Sigmoid colon (tissue), 7 donors: ENCODE data around the gene NXPH4. TPM values are rescaled to one million over a fixed set of nuclear protein-coding genes. Genes with fewer than 3 reads are reported as not detected.

Experiments used
- DNase-seq: peaks from one replicate; pipeline ENCODE4 v3.0.0-alpha.2; 2019
- H3K27ac ChIP-seq, 4 donors: fragments of 200-600 bp; sonication (generic); one replicate each; pipeline ENCODE4 v1.5.1; 2016 to 2019; ENCODE audit warnings: mild to moderate bottlenecking in 1 of 4
- H3K27me3 ChIP-seq, 3 donors: fragments of 200-600 bp; sonication (generic); one replicate each; pipeline ENCODE4 v1.5.1; 2019; ENCODE audit warnings: mild to moderate bottlenecking in 1 of 3
- H3K36me3 ChIP-seq, 4 donors: fragments of 200-600 bp; sonication (generic); one replicate each; pipeline ENCODE4 v1.5.1; 2016 to 2019
- H3K4me1 ChIP-seq, 4 donors: fragments of 200-600 bp; sonication (generic); one replicate each; pipeline ENCODE4 v1.5.1; 2017 to 2019
- H3K4me3 ChIP-seq, 4 donors: fragments of 200-600 bp; sonication (generic); one replicate each; pipeline ENCODE4 v1.5.1; 2017 to 2019; ENCODE audit warnings: mild to moderate bottlenecking in 2 of 4, moderate library complexity in 1 of 4
- H3K9me3 ChIP-seq, 4 donors: fragments of 200-600 bp in 3 of 4; sonication (generic) in 3 of 4; one replicate each; pipeline versions ENCODE4 v1.5.1 to v1.6.1; 2013 to 2019
- CTCF ChIP-seq, 4 experiments: fragments of 450-650 bp in 3 of 4; fragments of 200-600 bp in 1 of 4; IDR thresholded peaks; one replicate each; pipeline ENCODE4 v1.5.1; 2016 to 2019; ENCODE audit warnings: antibody characterized with exemption in 4 of 4, mild to moderate bottlenecking in 3 of 4, moderate library complexity in 2 of 4
- EP300 ChIP-seq, 4 donors: sonication (generic); formaldehyde crosslinking; IDR thresholded peaks; one replicate each; pipeline ENCODE4 v1.6.1; 2017; ENCODE audit warnings: antibody characterized with exemption in 4 of 4
- POLR2A ChIP-seq, 2 donors: fragments of 450-650 bp; IDR thresholded peaks; one replicate each; pipeline ENCODE4 v1.6.1; 2016; ENCODE audit warnings: antibody characterized with exemption in 2 of 2, mild to moderate bottlenecking in 2 of 2, moderate library complexity in 2 of 2
- POLR2AphosphoS5 ChIP-seq, 4 donors: sonication (generic); formaldehyde crosslinking; IDR thresholded peaks; one replicate each; pipeline ENCODE4 v1.6.1; 2017; ENCODE audit warnings: antibody characterized with exemption in 4 of 4
- WGBS, 2 donors: extraction: QIAGEN DNeasy Blood & Tissue Kit; methylation state at CpG; one replicate each; pipeline ENCODE4 v1.1.7; 2013; 5-methylcytosine and 5-hydroxymethylcytosine counted together
- intact Hi-C: fragments of 100-400 bp; cut with DNase I; formaldehyde crosslinking; loops from one replicate; pipeline ENCODE4 v1.15.1; 2023
- polyA plus RNA-seq, 3 donors: library from polyadenylated mRNA; stranded (reverse); fragments of 200-250 nt; gene quantifications; one replicate each; pipeline ENCODE4 v1.2.3, GENCODE V29; 2013
- total RNA-seq, 4 donors: library from RNA; depleted of rRNA; stranded (reverse); fragments of >200 nt; gene quantifications; one replicate each; pipeline ENCODE4 v1.1.0, GENCODE V29; 2016
- donor health status: healthy with polysubstance abuse.
- donor health status: Bipolar disorder and iron deficiency.
- donor health status: healthy.

The NXPH4 gene
- total and polyA plus RNA-seq, 7 donors, result 0.13 TPM; not detected in 6

DNA sequence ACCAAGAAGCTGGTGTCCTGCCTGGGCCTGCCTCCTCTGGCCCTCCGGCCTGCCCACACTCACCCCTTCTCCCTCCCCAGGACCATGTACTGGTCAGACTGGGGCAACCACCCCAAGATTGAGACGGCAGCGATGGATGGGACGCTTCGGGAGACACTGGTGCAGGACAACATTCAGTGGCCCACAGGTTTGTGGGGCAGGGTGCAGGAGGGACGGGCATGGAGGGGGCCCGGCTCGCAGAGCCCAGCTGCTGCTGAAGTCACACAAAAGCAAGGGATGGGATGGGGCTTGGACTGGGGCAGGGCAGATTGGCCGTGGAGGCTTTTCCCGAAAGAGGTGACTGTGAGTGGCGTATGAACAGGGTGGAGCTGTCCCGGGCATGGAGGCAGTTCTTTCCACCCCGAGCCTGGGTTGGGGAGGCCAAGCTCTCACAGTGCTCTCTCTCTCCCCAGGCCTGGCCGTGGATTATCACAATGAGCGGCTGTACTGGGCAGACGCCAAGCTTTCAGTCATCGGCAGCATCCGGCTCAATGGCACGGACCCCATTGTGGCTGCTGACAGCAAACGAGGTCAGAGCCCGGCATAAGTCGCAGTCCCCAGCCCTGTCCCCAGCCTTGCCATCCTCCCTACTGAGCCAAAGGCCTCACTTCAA is 7.8 kb upstream of the NXPH4 start:
- WGBS, 2 donors, result 84 to 88% methylated on average over 22 of the region's 22 CpGs
- Histone ChIP-seq H3K4me3 (no peak overlapping the region), H3K36me3 (peaks cover 32 to 90% (median 61%) of the 10 kb centered on the region in 4 donors), H3K4me1 (peaks cover 0 to 5% (median 4%) of the 10 kb centered on the region in 4 donors), H3K9me3 (no peaks in the 10 kb centered on the region), H3K27me3 (peaks cover 0 to 2% (median 0%) of the 10 kb centered on the region in 3 donors), H3K27ac (no peak overlapping the region)
- TF ChIP-seq CTCF (IDR thresholded peaks at IDR 0.05) (no peak), EP300 (IDR thresholded peaks at IDR 0.05) (no peak), POLR2A (IDR thresholded peaks at IDR 0.05) (no peak), POLR2AphosphoS5 (IDR thresholded peaks at IDR 0.05) (no peak)
- no peak for DNase-seq
- intact Hi-C loops, result no loop called here

DNA sequence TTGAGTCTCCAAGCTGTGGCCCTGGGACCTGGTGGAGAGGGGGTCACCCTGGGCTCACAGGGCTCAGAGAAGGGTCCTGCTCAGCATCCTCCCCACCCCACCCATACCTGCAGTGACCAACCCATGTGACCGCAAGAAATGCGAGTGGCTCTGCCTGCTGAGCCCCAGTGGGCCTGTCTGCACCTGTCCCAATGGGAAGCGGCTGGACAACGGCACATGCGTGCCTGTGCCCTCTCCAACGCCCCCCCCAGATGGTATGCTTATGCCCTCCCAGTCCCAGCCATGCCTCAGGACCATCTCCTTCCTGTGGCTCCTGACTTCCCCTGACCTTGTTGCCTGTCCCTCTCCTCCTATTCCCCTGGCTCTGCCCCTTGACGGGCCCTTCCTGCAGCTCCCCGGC is 6.7 kb upstream of the NXPH4 start:
- WGBS, 2 donors, result 86 to 91% methylated on average over 8 of the region's 8 CpGs
- no peak for DNase-seq
- peaks cover 22 to 78% (median 50%) of the 10 kb centered on the region in 4 donors for H3K36me3 ChIP-seq

GRCh38 chr12:57210461-57210860 is 6.1 kb upstream of the NXPH4 start:
- H3K4me3 ChIP-seq, result no peak overlapping the region
- H3K9me3 ChIP-seq, result no peaks in the 10 kb centered on the region
- intact Hi-C loops, result no loop called here
- 90% methylated on average over 15 of the region's 15 CpGs for WGBS, 2 donors
- H3K36me3 ChIP-seq, result peaks cover 17 to 73% (median 45%) of the 10 kb centered on the region in 4 donors
- peaks cover 10 to 19% (median 10%) of the 10 kb centered on the region in 3 donors for H3K27me3 ChIP-seq
- no peak overlapping the region for H3K27ac ChIP-seq
- no peak for DNase-seq
- TF ChIP-seq POLR2A (IDR thresholded peaks at IDR 0.05), result no peak
- TF ChIP-seq EP300 (IDR thresholded peaks at IDR 0.05), result no peak
- TF ChIP-seq CTCF (IDR thresholded peaks at IDR 0.05), result no peak
- no peak for TF ChIP-seq POLR2AphosphoS5 (IDR thresholded peaks at IDR 0.05)
- H3K4me1 ChIP-seq, result peaks cover 0 to 14% (median 8%) of the 10 kb centered on the region in 4 donors

More for the DNA sequence above, 6.7 kb upstream of the NXPH4 start:
- Histone ChIP-seq H3K9me3 (no peaks in the 10 kb centered on the region), H3K27ac (no peak overlapping the region), H3K27me3 (peaks cover 4 to 14% (median 5%) of the 10 kb centered on the region in 3 donors), H3K4me3 (no peak overlapping the region), H3K4me1 (peaks cover 0 to 14% (median 8%) of the 10 kb centered on the region in 4 donors)
- TF ChIP-seq CTCF (IDR thresholded peaks at IDR 0.05), result no peak
- no peak for TF ChIP-seq POLR2A (IDR thresholded peaks at IDR 0.05)
- no peak for TF ChIP-seq POLR2AphosphoS5 (IDR thresholded peaks at IDR 0.05)
- no peak for TF ChIP-seq EP300 (IDR thresholded peaks at IDR 0.05)
- intact Hi-C loops, result no loop called here

GRCh38 chr12:57210926-57211692 is 5.5 kb upstream of the NXPH4 start:
- 78 to 83% methylated on average over 16 of the region's 16 CpGs for WGBS, 2 donors

More at GRCh38 chr12:57210926-57211692, 5.5 kb upstream of the NXPH4 start:
- intact Hi-C loops, result no loop called here
- Histone ChIP-seq H3K9me3 (no peaks in the 10 kb centered on the region), H3K36me3 (peaks cover 13 to 66% (median 38%) of the 10 kb centered on the region in 4 donors), H3K27me3 (peaks cover 16 to 26% (median 17%) of the 10 kb centered on the region in 3 donors), H3K4me3 (no peak overlapping the region), H3K27ac (no peak overlapping the region), H3K4me1 (peaks cover 0 to 19% (median 14%) of the 10 kb centered on the region in 4 donors)
- TF ChIP-seq CTCF (IDR thresholded peaks at IDR 0.05) (no peak), POLR2A (IDR thresholded peaks at IDR 0.05) (no peak), EP300 (IDR thresholded peaks at IDR 0.05) (no peak), POLR2AphosphoS5 (IDR thresholded peaks at IDR 0.05) (no peak)
- no peak for DNase-seq
